ENCODE data around the gene OBSCN.

- TF ChIP-seq, protein P1, sequence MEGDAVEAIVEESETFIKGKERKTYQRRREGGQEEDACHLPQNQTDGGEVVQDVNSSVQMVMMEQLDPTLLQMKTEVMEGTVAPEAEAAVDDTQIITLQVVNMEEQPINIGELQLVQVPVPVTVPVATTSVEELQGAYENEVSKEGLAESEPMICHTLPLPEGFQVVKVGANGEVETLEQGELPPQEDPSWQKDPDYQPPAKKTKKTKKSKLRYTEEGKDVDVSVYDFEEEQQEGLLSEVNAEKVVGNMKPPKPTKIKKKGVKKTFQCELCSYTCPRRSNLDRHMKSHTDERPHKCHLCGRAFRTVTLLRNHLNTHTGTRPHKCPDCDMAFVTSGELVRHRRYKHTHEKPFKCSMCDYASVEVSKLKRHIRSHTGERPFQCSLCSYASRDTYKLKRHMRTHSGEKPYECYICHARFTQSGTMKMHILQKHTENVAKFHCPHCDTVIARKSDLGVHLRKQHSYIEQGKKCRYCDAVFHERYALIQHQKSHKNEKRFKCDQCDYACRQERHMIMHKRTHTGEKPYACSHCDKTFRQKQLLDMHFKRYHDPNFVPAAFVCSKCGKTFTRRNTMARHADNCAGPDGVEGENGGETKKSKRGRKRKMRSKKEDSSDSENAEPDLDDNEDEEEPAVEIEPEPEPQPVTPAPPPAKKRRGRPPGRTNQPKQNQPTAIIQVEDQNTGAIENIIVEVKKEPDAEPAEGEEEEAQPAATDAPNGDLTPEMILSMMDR (IDR thresholded peaks at IDR 0.05; ENCODE audit: insufficient read depth, low read depth, low read length): no peak
- no peak for TF ChIP-seq EZH2 (IDR thresholded peaks at IDR 0.05; ENCODE audit: insufficient read depth, low read length)
These were observed 152.0 kb downstream of the OBSCN start for GRCh38 chr1:228359613-228360532.
